ENCODE measurements around the gene LINGO4. TPM values are rescaled to one million over a fixed set of nuclear protein-coding genes. Genes with fewer than 3 reads are reported as not detected.

The LINGO4 gene
- total RNA-seq, 2 donors from 2014 or later, result 0.12 to 0.13 TPM

DNA sequence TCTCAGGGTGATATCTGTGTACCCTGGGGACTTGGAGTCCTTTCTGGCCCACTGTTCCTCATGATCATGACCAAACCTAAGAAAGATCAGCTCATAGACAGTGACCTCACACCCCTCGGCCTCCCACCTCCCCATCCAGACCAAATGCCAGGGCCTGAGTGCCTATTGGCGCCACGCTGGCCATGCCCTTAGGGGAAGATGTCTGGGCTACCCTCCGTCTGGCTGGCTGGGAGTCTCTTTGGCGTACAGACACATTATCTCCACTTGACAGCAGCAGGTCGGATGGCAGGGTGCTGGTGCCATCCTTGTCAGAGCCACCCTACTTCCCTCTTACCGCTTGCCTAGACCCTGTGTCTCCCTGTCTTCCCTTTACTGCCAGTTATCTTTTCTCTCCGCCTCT lies 18.0 kb upstream of the LINGO4 start:
- intact Hi-C loops (cut with DNase I), result no loop called here
- Histone ChIP-seq H3K9ac (ENCODE audit: low read depth in 2 of 2, low read length in 2 of 2) (no peak overlapping the region), H3K27me3 (no peaks in the 10 kb centered on the region), H3K27ac (no peak overlapping the region), H3K9me3 (no peaks in the 10 kb centered on the region), H3K36me3 (no peaks in the 10 kb centered on the region), H3K4me1 (no peaks in the 10 kb centered on the region), H3K4me3 (no peak overlapping the region)
- no peak for DNase-seq
- TF ChIP-seq CTCF (IDR thresholded peaks at IDR 0.05), result no peak

DNA sequence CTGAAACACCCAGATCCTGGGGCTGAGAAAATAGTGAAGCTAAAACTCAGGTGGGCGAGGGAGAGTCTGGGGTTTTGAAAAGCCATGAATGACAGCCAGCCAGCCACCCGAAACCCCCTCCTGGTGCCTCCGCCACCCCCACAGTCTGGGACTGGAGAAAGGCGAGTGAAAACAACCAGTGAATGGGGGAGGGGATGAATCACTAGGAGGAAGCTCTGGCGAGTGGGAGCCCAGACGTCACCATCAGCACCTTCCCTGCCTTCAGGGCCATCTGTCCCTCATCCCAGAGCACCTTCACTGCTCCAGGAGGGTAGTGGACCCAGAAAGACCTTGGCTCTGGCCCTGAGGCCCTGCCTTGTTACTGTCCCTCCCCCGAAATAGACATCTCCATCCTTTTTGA lies 17.2 kb upstream of the LINGO4 start:
- no peaks in the 10 kb centered on the region for H3K9me3 ChIP-seq
- no peak overlapping the region for H3K4me3 ChIP-seq
- no peaks in the 10 kb centered on the region for H3K4me1 ChIP-seq
- no peak for DNase-seq
- intact Hi-C loops (cut with DNase I), result no loop called here
- no peaks in the 10 kb centered on the region for H3K36me3 ChIP-seq
- no peak for TF ChIP-seq CTCF (IDR thresholded peaks at IDR 0.05)
- H3K9ac ChIP-seq (ENCODE audit: low read depth in 2 of 2, low read length in 2 of 2), result no peak overlapping the region
- no peaks in the 10 kb centered on the region for H3K27me3 ChIP-seq
- no peak overlapping the region for H3K27ac ChIP-seq

DNA sequence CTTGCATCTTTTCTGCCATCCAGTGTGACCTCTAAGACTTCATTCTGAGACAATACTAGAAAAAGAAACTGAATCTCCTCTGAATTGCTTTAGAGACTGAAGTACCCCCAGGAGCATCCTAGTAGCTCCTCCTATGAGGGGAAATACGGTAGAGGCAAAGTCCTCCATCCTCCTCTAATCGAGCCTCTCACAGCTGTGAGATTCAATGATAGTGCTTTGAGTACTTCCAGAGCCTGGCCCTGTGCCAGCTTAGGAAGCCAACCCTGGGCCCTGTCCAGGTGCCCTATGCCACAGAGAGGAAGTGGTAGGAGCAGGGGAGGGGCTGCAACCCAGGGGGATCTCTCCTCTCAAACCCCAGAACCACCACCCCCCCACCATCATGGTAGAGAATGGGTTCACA lies 15.7 kb upstream of the LINGO4 start:
- TF ChIP-seq CTCF (IDR thresholded peaks at IDR 0.05), result no peak
- no peak overlapping the region for H3K27ac ChIP-seq
- H3K4me1 ChIP-seq, result no peaks in the 10 kb centered on the region
- H3K9ac ChIP-seq (ENCODE audit: low read depth in 2 of 2, low read length in 2 of 2), result no peak overlapping the region
- H3K36me3 ChIP-seq, result no peaks in the 10 kb centered on the region
- intact Hi-C loops (cut with DNase I), result no loop called here
- DNase-seq, result no peak
- no peaks in the 10 kb centered on the region for H3K9me3 ChIP-seq
- no peak overlapping the region for H3K4me3 ChIP-seq
- H3K27me3 ChIP-seq, result no peaks in the 10 kb centered on the region

- no peaks in the 10 kb centered on the region for H3K4me1 ChIP-seq
- intact Hi-C loops (cut with DNase I), result no loop called here
- TF ChIP-seq CTCF (IDR thresholded peaks at IDR 0.05), result no peak
- H3K36me3 ChIP-seq, result no peaks in the 10 kb centered on the region
- no peak overlapping the region for H3K4me3 ChIP-seq
- no peak overlapping the region for H3K27ac ChIP-seq
- no peaks in the 10 kb centered on the region for H3K27me3 ChIP-seq
- no peaks in the 10 kb centered on the region for H3K9me3 ChIP-seq
- no peak overlapping the region for H3K9ac ChIP-seq (ENCODE audit: low read depth in 2 of 2, low read length in 2 of 2)
- no peak for DNase-seq
Observed at GRCh38 chr1:151819976-151820623, 14.9 kb upstream of the LINGO4 start.

DNA sequence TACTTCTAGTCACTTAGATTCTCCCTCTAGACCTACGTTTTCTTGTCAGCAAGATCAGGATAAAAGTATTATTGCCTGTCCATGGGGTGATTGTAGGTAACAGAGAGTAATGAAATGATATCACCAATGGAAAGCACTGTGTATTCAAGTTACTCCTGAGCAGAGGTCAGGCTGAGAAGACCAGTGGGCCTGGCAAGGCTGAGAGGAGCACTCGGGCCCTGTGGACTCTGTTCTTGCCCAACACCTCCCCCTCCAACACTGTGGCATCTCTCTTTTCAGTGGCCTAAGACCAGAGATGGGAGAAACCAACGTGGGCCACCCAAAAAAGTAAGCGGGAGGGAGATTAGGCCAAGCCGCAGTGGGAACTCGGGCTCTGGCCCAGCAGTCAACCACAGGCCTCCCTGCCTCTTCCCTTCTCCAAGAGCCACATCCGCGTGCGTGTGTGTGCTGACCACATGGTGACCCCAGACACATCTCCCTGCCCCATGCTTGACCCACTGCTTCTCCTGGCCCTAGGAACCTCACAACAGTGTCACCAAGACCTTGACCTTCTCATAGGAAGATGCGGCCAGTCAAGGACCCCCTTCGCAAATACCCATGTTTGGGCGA lies 14.1 kb upstream of the LINGO4 start:
- H3K27ac ChIP-seq, result no peak overlapping the region
- DNase-seq, result no peak

More for the DNA sequence above, 14.1 kb upstream of the LINGO4 start:
- no peaks in the 10 kb centered on the region for H3K36me3 ChIP-seq
- H3K27me3 ChIP-seq, result no peaks in the 10 kb centered on the region
- TF ChIP-seq CTCF (IDR thresholded peaks at IDR 0.05), result no peak
- intact Hi-C loops (cut with DNase I), result no loop called here
- H3K4me3 ChIP-seq, result no peak overlapping the region
- no peaks in the 10 kb centered on the region for H3K4me1 ChIP-seq
- H3K9me3 ChIP-seq, result no peaks in the 10 kb centered on the region
- H3K9ac ChIP-seq (ENCODE audit: low read depth in 2 of 2, low read length in 2 of 2), result no peak overlapping the region

Measured in colonic mucosa (tissue), 4 donors.